ENCODE measurements around the gene ZNF785.

GRCh38 chr16:30588651-30589050 lies 3.2 kb upstream of the ZNF785 start:
- TF ChIP-seq CTCF (IDR thresholded peaks at IDR 0.05; ENCODE audit: borderline replicate concordance, extremely low read depth, low read length, poor library complexity, severe bottlenecking) (no peak), EZH2 (IDR thresholded peaks at IDR 0.05; ENCODE audit: borderline replicate concordance, low read depth, low read length, severe bottlenecking) (no peak)
